Fibroblast of the aortic adventitia (primary cell): ENCODE data around the gene ADK. TPM values are rescaled to one million over a fixed set of nuclear protein-coding genes. Genes with fewer than 3 reads are reported as not detected.

ENCODE experiments used
- DNase-seq: peaks from one replicate; pipeline ENCODE4 v3.0.0-alpha.2; 2010; ENCODE audit warnings: low read depth
- H3K4me3 ChIP-seq: 2 replicates; pipeline ENCODE4 v1.5.1; 2011; ENCODE audit warnings: low read depth, mild to moderate bottlenecking, control low read depth, low read length, moderate library complexity
- CTCF ChIP-seq: IDR thresholded peaks from 2 replicates; pipeline ENCODE4 v1.5.1; 2011; ENCODE audit warnings: mild to moderate bottlenecking, low read length, control low read depth, inconsistent platforms; ENCODE audit not compliant: insufficient read depth
- total RNA-seq: library from RNA; depleted of rRNA; stranded (reverse); fragments of >200 nt; gene quantifications from 2 replicates; pipeline ENCODE4 v1.2.3, GENCODE V29; 2012; ENCODE audit warnings: low replicate concordance

Gene ADK
- total RNA-seq, 1 donor: 96.8 TPM

- TF ChIP-seq CTCF: no peak
- H3K4me3 ChIP-seq: no peak overlapping the region
Observed at GRCh38 chr10:74691164-74691563, 540.1 kb downstream of the ADK start.

GRCh38 chr10:74704629-74705357 is 553.8 kb downstream of the ADK start:
- no peak for DNase-seq
- no peak for TF ChIP-seq CTCF
- H3K4me3 ChIP-seq: no peak overlapping the region

More at GRCh38 chr10:74691164-74691563, 540.1 kb downstream of the ADK start:
- no peak for DNase-seq

GRCh38 chr10:74705358-74705980 is 554.4 kb downstream of the ADK start:
- DNase-seq: no peak
- TF ChIP-seq CTCF: no peak
- no peak overlapping the region for H3K4me3 ChIP-seq

GRCh38 chr10:74706966-74707365 is 555.9 kb downstream of the ADK start:
- H3K4me3 ChIP-seq: no peak overlapping the region
- no peak for TF ChIP-seq CTCF
- DNase-seq: no peak

- H3K4me3 ChIP-seq: no peak overlapping the region
- no peak for DNase-seq
- TF ChIP-seq CTCF: no peak
Observed at GRCh38 chr10:74708246-74708645, 557.2 kb downstream of the ADK start.

- DNase-seq: no peak
- H3K4me3 ChIP-seq: no peak overlapping the region
- no peak for TF ChIP-seq CTCF
Observed at GRCh38 chr10:74718208-74718607, 567.2 kb downstream of the ADK start.
